GM19240 (cell line): ENCODE data around the gene MREG.
A peak's percentile ranks its signal among the peaks of the same experiment; 100 is the strongest.
"Not testable (repeated sequence)": the region's sequence is repeated elsewhere in the genome, so short reads cannot be mapped to it uniquely, and the experiment has no call there.

ENCODE experiments used
- DNase-seq: peaks from one replicate; pipeline ENCODE4 v3.0.0; 2011; ENCODE audit warnings: low spot score; ENCODE audit not compliant: insufficient read length

The MREG gene

DNA sequence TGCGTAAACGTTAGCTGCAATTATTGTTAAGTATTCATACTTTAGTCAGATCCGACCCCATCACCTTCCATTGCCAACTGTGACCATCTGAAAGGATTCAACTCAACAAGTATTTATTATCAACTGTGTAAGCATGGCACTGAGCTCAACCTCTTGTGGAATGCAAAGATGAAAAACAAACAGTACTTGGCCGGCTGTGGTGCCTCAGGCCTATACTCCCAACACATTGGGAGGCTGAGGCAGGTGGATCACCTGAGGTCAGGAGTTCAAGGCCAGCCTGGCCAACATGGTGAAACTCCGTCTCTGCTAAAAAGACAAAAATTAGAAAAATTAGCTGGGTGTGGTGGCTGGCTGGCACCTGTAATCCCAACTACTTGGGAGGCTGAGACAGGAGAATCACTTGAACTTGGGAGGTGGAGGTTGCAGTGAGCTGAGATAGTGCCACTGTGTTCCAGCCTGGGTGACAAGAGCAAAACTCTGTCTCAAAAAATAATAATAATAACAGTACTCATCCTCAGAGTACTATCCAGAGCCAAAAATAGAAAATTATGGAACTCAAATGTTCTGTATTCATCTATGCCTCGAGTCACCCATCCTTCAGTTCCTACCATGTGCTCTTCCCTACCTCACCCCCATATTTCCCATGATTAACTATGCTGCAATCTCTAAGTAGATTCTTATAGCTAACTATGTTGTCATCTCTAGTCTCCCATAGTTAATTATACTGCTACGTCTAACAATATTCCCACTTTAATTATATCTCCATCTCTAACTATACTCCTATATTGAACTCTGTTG is 8.6 kb upstream of the MREG start:
- no peak for DNase-seq

DNA sequence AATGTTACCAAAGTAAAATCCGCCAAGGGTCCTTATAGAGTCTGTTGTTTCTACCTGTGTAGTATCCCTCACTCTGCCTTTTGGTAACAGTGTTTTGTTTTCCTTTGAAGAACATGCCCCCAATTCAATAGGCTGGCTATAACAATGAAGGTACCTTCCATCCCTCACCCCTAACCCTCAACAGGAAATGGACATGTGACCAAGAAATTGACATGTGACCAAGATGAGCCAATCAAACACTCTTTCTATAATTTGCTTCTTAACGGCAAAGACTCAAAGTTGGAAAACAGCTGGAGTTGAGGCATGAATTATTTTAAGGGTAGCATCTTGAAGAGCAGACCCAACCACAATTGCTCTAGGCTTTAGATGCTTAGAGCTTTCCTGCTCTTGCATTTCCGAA is 5.4 kb upstream of the MREG start:
- DNase-seq = no peak

DNA sequence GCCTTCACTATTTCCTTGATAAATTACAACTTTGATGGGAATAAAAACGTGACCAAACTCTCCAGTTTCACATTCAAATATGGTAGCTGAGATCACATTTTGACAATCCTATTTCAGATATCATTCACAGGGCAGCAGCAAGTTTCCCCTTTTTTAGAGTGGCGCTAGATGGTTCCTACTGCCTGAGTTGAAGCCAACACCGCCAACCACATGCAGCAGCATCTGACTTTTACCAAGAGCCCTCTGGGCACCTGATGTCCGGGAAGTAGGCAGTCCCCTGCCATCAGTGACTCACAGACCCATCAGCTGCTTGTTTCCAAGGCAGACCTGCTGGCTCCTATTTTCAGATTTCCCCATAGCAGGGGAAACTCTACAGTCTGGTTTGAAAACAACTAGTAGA is 4.0 kb upstream of the MREG start:
- no peak for DNase-seq

DNA sequence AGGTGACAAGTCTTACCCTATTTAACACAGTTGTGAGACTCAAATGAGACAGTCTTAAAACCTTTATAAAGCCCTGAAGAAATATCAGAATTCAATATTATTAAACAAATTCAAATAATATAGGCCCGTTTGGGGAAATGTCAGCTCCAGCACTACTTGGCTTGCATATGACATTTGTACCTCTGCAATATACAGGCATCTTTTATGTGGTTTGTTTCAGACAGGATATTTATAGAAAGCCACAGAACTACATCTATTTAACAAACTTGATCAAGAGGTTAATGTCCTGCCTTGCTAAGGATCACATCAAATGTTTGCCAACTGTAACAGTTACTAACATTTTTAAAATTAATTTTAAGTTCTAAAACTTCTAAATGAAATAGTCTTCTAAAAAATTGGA is 3.2 kb upstream of the MREG start:
- DNase-seq = no peak

DNA sequence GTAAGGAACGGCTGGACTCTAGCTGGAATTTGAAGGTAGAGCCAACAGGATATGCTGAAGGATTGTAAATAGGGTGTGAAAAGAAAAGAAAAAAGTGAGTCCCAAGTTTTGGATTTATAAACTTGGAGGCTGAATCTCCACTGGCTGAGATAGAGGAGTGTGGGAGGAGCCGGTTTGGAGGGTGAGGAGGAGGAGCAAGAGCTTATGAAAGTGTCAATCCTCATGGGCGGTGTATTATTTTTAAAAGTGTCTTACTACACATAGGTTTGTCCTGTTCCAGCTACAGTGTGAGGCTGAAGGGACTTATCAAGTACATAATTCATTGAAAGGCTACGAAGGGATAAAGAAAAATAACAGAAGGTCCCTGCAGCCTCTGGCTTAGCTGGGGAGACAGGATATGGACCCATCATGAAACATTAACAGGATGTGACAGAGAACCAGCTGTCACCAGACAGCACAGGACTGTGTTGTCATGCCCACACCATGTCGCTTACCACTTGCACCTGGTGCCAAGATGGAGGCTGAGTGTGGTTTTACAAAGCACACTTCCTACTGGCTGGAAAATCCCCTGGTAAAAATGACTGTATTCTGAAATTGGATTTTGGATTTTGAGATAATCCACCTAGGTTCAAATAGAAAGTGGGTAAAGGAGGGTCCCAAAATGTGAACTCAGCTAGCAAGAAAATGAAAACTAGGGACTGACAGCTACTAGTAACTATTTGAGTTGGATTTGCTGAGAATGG is 2.5 kb upstream of the MREG start:
- DNase-seq = peak; percentile 68

DNA sequence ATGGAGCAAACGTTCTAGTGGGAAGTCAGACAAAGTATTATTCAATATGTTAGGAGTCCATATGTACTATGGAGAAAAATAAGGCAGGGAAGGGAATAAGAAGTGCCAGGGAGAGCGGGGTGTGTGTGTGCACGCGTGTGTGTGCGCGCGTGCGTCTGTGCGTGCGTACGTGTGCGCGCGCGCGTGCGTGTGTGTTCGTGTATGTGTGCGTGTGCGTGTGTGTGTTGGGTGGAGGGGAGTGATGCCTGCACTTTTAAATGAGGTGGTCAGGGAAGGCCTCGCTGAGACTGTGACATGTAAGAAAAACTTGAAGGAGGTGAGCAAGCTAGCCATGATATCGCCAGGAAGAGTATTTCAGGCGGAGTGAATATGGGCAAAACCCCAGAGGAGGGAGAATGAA is 1.6 kb upstream of the MREG start:
- no peak for DNase-seq

DNA sequence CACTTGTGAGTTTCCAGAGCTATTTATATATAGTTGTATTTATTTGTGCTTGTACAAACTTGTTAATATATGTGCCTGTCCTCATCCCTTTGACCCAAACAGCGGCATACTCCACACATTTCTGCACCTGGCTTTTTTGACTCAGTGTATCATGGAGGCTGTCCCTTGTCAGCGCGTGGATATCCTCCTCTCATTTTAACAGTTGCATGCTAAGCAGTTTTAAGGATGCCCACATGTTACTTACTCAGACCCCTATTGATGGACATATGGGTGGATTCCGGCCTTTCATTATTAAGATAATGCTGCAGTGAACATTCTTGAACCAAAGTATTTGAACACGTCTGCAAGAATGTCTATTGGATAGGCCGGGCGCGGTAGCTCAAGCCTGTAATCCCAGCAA is 655 bp upstream of the MREG start:
- no peak for DNase-seq

DNA sequence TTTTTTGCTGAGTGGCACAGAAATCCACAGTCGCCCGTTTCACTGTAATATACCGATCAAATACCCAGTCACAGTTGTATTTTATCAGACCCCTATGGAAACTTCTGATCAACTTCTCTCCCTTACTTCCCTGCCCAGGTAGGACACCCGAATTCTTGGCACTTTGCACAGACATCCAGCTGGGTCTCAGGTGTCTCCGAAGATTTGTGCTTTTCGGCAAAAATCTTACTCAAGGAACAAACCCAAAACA is 596 bp downstream of the MREG start:
- no peak for DNase-seq

DNA sequence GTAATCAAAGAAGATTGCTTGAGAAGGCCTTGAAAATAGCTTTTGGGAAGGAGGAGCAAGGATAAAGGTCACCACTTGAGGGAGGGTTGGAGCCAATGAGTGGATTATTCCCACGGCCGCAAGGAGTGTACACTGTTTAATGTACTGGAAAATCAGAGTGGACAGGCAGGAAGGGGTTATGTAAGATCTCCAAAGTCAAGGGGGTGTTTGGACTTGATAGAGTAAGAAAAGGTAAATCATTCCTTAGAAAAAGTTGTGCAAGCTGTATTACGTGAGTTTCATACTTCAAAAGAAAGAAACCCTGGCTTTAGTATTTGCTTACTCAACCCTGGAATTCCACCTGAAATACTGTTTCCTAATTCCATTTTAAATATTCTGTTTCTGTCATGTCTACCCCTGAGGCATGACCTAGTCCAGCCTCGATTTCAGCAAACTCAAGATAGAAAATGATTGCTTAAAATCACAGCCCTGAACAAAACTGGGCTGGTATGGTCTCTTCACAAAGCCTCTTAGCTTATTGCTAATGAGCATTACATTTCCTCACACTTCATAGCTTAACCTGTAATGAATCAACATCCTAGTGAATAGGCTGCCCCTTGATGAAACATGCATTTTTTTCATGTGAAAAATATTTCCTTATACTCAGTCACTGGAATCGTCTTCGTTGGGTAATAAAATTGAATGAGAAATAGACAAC is 1.1 kb downstream of the MREG start:
- DNase-seq = no peak

DNA sequence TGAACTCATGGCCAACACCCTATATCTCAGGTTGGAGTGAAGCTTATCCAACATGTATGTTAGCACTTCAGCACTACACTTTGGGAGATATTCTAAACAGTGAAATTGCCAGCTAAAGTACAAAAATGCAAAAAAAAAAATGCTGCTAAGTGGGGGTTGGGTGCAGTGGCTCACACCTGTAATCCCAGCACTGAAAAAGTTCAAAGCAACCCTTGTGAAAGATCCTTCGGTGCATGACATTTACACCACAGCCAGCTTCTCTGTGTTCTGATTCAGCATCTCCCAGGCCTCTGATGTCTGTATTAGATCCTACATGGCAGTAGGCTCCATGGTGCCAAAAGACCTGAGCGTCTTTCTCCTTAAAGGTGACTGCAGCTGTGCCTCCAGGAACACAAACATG is 4.1 kb downstream of the MREG start:
- not testable (repeated sequence) for DNase-seq

DNA sequence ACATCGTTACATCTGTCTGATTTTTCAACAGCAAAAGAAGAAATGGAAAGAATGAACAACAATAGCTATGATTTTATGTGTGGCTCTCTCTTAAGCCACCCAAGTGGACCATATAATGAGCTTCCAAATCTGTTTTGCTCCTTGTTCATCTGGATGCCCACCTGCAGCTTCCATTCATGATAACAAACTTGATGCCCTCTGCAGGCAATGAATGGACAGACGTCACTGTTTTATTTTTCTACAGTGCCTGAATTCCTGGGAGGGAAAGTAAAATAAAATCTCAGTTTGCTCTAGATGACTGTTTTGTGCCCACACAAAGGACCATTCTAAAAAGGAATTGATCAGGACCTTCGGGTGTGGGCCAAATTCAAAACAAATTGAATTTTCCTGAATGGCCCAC is 5.0 kb downstream of the MREG start:
- DNase-seq = no peak

DNA sequence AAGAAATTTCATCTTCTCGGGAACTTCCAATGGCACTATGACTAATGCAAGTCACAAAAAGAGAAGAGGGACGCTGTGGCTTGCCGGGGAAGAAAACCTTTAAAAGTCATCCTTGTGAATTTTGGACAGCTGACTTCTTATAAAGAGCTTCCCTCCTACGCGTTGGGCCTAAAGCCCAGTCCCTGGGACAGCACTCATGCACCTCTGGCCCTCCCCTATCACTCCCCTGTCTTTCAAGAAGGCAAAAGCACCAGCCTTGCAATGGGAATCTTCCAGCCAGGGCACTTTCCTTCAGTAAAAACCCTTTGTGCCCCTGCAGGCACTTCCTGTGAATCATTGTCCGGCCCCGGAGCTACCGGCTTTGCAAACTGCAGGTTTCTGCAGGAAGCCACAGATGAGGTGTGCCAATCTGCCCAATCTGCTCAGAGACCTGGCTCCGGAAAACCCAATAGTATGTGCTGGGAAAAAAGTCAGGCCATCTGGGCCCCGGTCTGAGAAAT is 7.1 kb downstream of the MREG start:
- DNase-seq = no peak

DNA sequence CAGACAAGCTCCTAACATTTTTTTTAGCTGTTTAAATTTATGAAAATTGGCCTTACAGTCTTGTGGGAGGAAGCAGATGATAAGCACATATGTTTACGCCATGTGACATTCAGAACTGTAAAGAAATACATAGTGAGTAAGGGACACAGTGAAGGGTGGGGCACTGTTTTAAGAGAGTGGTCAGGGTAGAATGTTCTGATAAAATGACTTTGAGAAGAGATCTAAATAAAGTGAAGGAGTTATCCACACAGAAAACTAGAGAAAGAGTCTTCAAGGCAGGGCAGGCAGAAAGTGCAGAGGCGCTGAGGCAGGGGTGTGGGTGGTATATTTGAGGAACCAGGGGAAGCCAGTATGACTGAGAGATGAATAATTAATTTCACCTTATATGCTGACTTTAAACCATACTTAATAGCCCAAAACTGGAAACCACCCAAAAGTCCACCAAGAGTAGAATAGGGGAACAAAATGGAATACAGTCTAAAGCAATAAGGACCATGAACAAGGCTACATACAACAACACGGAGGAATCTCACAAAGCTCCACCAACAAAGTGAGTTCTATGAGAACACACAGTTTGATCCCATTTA is 8.6 kb downstream of the MREG start:
- DNase-seq = no peak

DNA sequence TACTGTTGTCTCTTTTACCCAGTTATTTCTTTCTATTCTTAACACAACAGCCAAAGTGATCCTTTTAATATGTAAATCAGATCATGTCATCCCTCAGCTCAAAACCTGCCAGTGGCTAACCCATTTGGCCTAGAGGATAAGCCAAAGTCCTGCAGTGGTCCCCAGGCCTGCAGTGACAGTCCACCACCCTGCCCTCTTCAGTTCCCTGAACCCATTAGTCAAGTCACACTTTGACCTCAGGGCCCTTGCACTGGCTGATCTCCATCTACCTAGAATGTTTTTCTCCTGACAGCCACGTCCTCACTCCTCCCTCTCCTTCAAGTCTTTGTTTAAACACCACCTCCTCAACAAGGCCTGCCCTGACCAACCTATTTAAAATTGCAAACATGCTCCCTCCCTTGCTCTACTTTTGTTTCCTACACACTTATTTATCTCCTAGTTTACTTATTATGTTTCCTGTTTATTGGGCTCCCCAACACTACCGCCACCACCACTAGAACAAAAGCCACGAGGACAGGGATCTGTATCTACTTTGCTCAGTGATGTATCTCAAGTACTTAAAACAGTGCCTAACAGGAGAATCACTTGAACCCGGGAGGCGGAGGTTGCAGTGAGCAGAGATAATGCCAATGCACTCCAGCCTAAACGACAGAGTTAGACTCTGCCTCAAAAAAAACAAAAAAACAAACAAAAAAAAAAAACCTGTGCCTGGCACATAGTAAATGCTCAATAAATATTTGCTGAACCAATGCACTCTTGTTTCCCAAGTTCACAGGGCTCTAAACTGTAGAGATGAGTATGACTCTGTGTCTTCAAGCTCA is 9.3 kb downstream of the MREG start:
- no peak for DNase-seq

DNA sequence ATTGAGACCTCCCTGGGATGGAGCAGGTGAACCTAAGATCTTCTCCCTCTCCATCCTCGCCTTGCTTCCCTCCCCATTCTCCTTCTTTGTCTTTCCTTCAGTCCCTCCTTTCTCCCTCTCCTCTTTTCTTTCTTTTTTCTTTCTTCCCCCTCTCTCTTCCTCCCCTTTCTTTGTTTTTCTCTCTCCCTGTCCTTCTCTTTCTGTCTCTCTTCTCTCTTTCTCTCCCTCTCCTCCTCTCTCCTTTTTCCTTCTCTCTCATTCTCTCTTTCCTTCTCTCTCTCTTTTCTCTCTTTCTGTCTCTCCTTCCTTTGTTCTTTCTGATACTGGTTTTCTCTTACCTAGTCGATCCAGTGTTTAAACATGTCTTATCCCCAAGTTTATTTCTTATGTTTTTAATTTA is 10.7 kb downstream of the MREG start:
- DNase-seq = no peak

DNA sequence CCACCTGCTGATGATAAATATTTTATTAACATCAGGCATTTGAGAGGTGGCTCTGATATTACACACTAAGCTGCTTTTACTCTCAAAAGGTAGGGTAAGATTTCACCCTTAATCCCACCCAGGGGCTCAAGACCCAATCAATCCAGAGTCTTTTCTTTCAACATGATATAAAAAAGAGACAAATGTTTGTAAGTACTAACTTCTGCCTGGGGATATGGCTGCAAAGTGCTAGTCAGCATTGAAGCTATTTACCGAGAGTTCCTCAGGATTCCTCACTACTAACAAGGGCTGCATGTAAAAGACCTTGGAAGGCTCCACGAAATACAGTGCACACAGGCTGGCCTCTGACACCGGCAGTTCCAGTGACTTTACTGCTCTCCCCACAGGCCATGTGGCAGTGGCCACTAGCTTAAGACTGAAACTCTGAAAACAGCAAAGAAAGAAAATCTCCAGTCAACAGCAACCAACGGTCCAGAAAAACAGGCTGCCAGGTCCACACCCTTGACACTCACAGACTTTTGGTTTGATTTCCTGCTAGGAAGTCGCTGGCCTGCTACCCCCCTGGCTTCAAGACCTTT is 11.2 kb downstream of the MREG start:
- no peak for DNase-seq

DNA sequence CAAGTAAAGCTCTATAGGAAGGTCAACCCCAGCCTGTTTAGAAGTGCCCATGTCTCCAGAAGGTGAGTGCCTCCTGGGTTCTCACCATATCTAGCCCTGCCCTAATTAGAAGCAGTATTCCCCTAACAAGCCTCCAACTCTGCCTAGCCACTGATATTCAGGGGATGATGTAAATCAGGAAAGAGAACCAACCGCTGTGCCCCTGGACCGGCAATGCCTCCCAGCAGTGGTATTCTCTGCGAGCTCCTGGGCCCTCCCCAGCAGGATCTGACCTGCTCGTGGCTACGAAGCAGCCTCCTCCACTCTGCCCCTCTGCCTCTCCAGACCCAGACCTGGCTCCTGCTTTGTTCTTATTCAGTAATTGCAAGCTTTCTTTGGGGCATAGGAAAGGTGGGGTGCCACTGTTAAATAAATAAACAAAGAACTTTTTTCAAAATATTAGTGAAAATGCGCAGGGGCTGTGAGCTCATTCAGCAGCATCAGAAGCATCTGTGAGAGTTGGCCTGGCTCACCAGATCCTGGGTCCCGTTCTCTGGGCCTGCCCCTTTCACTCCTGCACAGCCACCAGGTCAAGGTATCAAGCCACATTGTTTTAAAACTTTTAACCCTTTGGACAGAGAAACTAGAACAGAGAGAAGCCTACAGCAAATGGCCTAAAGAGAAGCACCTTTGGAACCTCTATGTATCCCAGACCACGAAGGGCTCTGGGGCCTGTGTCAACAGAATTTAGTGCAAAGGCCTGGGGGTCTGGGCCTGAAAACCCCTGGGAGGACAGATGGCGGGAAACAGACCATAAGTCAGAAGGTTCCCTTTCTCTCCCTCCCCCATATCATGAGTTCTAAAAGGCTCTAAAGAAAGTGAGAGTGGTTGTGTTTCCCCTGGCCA is 11.9 kb downstream of the MREG start:
- DNase-seq = no peak

DNA sequence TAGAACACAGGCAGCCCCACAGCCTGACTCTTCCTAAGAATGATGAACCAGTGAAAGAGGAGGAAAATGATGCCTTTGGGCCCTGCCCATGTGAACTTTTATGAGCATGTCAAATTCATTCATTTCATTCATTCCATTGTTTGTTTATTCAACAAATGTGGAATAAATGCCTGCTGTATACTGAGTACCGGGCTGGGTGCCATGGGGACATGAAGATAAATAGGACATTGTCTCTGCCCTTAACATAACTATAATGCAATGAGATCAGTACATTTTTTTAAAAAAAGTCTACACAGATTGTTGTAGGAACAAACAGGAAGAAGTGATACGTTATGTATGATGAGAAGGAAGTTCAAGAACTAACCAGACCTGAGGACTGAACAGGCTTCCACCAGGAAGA is 14.7 kb downstream of the MREG start:
- no peak for DNase-seq

DNA sequence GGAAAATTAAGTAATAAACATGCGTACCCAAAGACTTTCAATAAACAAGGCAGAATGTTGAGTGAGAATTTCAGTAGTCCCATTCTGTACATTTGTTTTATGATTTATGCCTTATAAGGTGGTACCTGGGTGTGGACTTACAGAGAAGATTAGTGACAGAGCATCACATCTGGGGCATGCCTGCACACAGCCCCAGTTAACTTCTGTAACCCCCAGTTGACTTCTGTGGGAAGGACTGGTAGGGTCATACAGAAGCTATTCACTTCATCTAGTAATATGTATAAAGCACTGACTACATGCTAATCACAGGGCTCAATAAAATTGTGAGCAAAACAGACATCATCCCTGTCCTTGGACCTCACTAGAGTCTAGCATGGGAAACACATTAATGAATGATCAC is 16.1 kb downstream of the MREG start:
- no peak for DNase-seq

DNA sequence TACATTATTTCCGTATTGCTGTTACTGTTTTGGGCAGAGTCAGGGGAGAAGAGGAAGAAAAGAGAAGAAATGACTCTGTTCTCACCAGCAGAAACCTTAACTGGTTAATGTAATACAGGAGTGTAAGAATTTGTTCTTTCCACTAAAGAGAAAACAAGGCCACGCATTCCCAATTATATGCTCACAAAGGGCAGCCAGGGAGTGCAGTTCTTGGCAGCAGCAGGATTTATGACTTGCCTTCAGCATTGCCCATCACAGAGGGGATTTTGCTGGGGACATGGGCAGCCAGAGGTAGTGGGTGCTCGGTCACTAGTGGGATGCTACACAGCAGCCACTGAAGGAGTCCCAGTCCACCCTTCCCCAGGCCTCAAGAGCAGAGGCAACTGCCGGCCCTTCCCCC is 18.4 kb downstream of the MREG start:
- no peak for DNase-seq
